HG03439 (cell line): ENCODE results near the gene DACH1.

Experiments
- ATAC-seq: cut with Tn5 transposase; IDR thresholded peaks from one replicate; pipeline ENCODE4 v1.9.1; 2021; ENCODE audit warnings: mild to moderate bottlenecking, moderate library complexity; ENCODE audit not compliant: unreplicated experiment

Gene DACH1

GRCh38 chr13:71830736-71831135 is 36.3 kb downstream of the DACH1 start:
- no peak for ATAC-seq

GRCh38 chr13:71830323-71830722 is 36.7 kb downstream of the DACH1 start:
- no peak for ATAC-seq

- ATAC-seq, result no peak
These were observed 37.5 kb downstream of the DACH1 start for GRCh38 chr13:71829547-71829946.

- ATAC-seq, result no peak
These were observed 38.4 kb downstream of the DACH1 start for GRCh38 chr13:71828564-71828963.

- ATAC-seq, result no peak
These were observed 38.9 kb downstream of the DACH1 start for GRCh38 chr13:71828117-71828516.

- no peak for ATAC-seq
These were observed 39.8 kb downstream of the DACH1 start for GRCh38 chr13:71827241-71827640.

GRCh38 chr13:71820699-71821098 is 46.3 kb downstream of the DACH1 start:
- ATAC-seq, result no peak

GRCh38 chr13:71817335-71817734 is 49.7 kb downstream of the DACH1 start:
- no peak for ATAC-seq

- ATAC-seq, result no peak
These were observed 52.1 kb downstream of the DACH1 start for GRCh38 chr13:71814806-71815360.

- no peak for ATAC-seq
These were observed 53.8 kb downstream of the DACH1 start for GRCh38 chr13:71813187-71813586.

- no peak for ATAC-seq
These were observed 55.7 kb downstream of the DACH1 start for GRCh38 chr13:71811344-71811743.

- ATAC-seq, result no peak
These were observed 58.3 kb downstream of the DACH1 start for GRCh38 chr13:71808708-71809107.

GRCh38 chr13:71806886-71807285 is 60.1 kb downstream of the DACH1 start:
- no peak for ATAC-seq

GRCh38 chr13:71803066-71803465 is 63.9 kb downstream of the DACH1 start:
- no peak for ATAC-seq

- no peak for ATAC-seq
These were observed 65.2 kb downstream of the DACH1 start for GRCh38 chr13:71801781-71802180.

GRCh38 chr13:71801165-71801760 is 65.7 kb downstream of the DACH1 start:
- no peak for ATAC-seq

- no peak for ATAC-seq
These were observed 67.7 kb downstream of the DACH1 start for GRCh38 chr13:71799324-71799723.

GRCh38 chr13:71798707-71799106 is 68.3 kb downstream of the DACH1 start:
- no peak for ATAC-seq

GRCh38 chr13:71797517-71797916 is 69.5 kb downstream of the DACH1 start:
- no peak for ATAC-seq

GRCh38 chr13:71789693-71790329 is 77.2 kb downstream of the DACH1 start:
- no peak for ATAC-seq

GRCh38 chr13:71789037-71789436 is 78.0 kb downstream of the DACH1 start:
- ATAC-seq, result no peak

GRCh38 chr13:71787414-71787813 is 79.6 kb downstream of the DACH1 start:
- ATAC-seq, result no peak

- no peak for ATAC-seq
These were observed 80.1 kb downstream of the DACH1 start for GRCh38 chr13:71786875-71787274.
